NCI-H226 (cell line): ENCODE measurements around the gene CNNM3.

Experiments
- DNase-seq: peaks from one replicate; pipeline ENCODE4 v3.0.0-alpha.2; 2015

CNNM3 gene

GRCh38 chr2:96880891-96881273 lies 64.8 kb downstream of the CNNM3 start:
- DNase-seq = no peak

GRCh38 chr2:96881349-96882195 lies 65.5 kb downstream of the CNNM3 start:
- DNase-seq = no peak

GRCh38 chr2:96882230-96882629 lies 66.2 kb downstream of the CNNM3 start:
- no peak for DNase-seq

GRCh38 chr2:96882906-96883305 lies 66.8 kb downstream of the CNNM3 start:
- DNase-seq = no peak

GRCh38 chr2:96883306-96883705 lies 67.2 kb downstream of the CNNM3 start:
- no peak for DNase-seq
